PC-9 (cell line): Measurements from ENCODE around the gene ACTR3. TPM values are rescaled to one million over a fixed set of nuclear protein-coding genes. Genes with fewer than 3 reads are reported as not detected.
"Not testable (repeated sequence)": the region's sequence is repeated elsewhere in the genome, so short reads cannot be mapped to it uniquely, and the experiment has no call there.

Experiments used
- Bru-seq: library from RNA; stranded (reverse); fragments of 400-500 nt; gene quantifications from one replicate; lab custom pipeline; 2021; lab: Mats Ljungman, UMichigan
- BruChase-seq, 2 experiments: library from RNA; stranded (reverse); fragments of 400-500 nt; gene quantifications; one replicate each; lab custom pipeline; 2021; lab: Mats Ljungman, UMichigan
- BruUV-seq: library from RNA; stranded (reverse); fragments of 400-500 nt; replicated peaks from 2 replicates; lab custom pipeline; 2021; lab: Mats Ljungman, UMichigan
- CTCF ChIA-PET: fragments of 300-600 bp; sonication (Branson Sonifier 250); formaldehyde crosslinking; loops from one replicate; lab custom pipeline; 2022; ENCODE audit warnings: antibody characterized with exemption; lab: Charles Lee
- POLR2A ChIA-PET: fragments of 300-600 bp; sonication (Branson Sonifier 250); formaldehyde crosslinking; loops from one replicate; lab custom pipeline; 2022; ENCODE audit warnings: antibody characterized with exemption; ENCODE audit not compliant: unreplicated experiment; lab: Charles Lee
- DNase-seq, 2 experiments: peaks; one replicate each; pipeline versions ENCODE4 v3.0.0 to v3.0.0-alpha.2; 2015 to 2022; ENCODE audit warnings: mixed read lengths in 1 of 2
- H2AFZ ChIP-seq: fragments of 200-600 bp; sonication (generic); 2 replicates; pipeline ENCODE4 v1.8.1; 2017; ENCODE audit warnings: antibody characterized with exemption
- H3F3A ChIP-seq: fragments of 200-600 bp; sonication (generic); 2 replicates; pipeline ENCODE4 v1.8.1; 2017; ENCODE audit warnings: antibody characterized with exemption, mild to moderate bottlenecking, low read depth; ENCODE audit not compliant: insufficient read depth
- H3K27ac ChIP-seq: fragments of 200-600 bp; sonication (generic); 2 replicates; pipeline ENCODE4 v1.6.1; 2016; ENCODE audit warnings: mixed run types
- H3K27me3 ChIP-seq: fragments of 200-600 bp; sonication (generic); 2 replicates; pipeline ENCODE4 v1.6.1; 2016; ENCODE audit warnings: low read depth, mixed run types; ENCODE audit not compliant: insufficient read depth
- H3K36me3 ChIP-seq: fragments of 200-600 bp; sonication (generic); 2 replicates; pipeline ENCODE4 v1.6.1; 2016; ENCODE audit warnings: low read depth, mixed run types
- H3K4me1 ChIP-seq: fragments of 200-600 bp; sonication (generic); replicated peaks from 2 replicates; pipeline ENCODE4 v1.6.1; 2016; ENCODE audit warnings: mixed run types; ENCODE audit not compliant: insufficient read depth
- H3K4me2 ChIP-seq: fragments of 200-600 bp; sonication (generic); 2 replicates; pipeline ENCODE4 v1.6.1; 2017; ENCODE audit warnings: mixed run types
- H3K4me3 ChIP-seq: fragments of 200-600 bp; sonication (generic); 2 replicates; pipeline ENCODE4 v1.6.1; 2016; ENCODE audit warnings: mixed run types
- H3K79me2 ChIP-seq: fragments of 200-600 bp; sonication (generic); 2 replicates; pipeline ENCODE4 v1.6.1; 2017; ENCODE audit warnings: low read depth, mixed run types
- H3K9me2 ChIP-seq: fragments of 200-600 bp; sonication (generic); 2 replicates; pipeline ENCODE4 v1.8.1; 2017; ENCODE audit warnings: mild to moderate bottlenecking; ENCODE audit not compliant: insufficient read depth
- H3K9me3 ChIP-seq: fragments of 200-600 bp; sonication (generic); 2 replicates; pipeline ENCODE4 v1.8.1; 2016; ENCODE audit warnings: low read depth; ENCODE audit not compliant: insufficient read depth
- H4K20me1 ChIP-seq: fragments of 200-600 bp; sonication (generic); 2 replicates; pipeline ENCODE4 v1.8.1; 2017; ENCODE audit not compliant: insufficient read depth
- EZH2 ChIP-seq: fragments of 200-600 bp; sonication (generic); IDR thresholded peaks from 2 replicates; pipeline ENCODE4 v1.8.0; 2017; ENCODE audit warnings: antibody characterized with exemption, low read depth
- intact Hi-C: fragments of 100-400 bp; cut with micrococcal nuclease; formaldehyde crosslinking; loops from one replicate; pipeline ENCODE4 v1.10.0; 2022; ENCODE audit not compliant: unreplicated experiment
- long read RNA-seq: library from polyadenylated mRNA; stranded (forward); transcript quantifications from one replicate; pipeline ENCODE4 v2.0.0, GENCODE V29; 2022
- total RNA-seq: library from RNA; stranded (reverse); gene quantifications from 2 replicates; pipeline ENCODE4 v1.2.3, GENCODE V29; 2021
- TF ChIP-seq, protein P1 (sequence below): fragments of 200-600 bp; sonication (generic); conservative IDR thresholded peaks from 2 replicates; pipeline ENCODE4 v1.6.1; 2017; ENCODE audit warnings: mixed run types, antibody characterized with exemption, mild to moderate bottlenecking, moderate library complexity

ACTR3 gene
- 220 and 222 TPM in 2 replicates for total RNA-seq
- percentile 98 among the genes with signal in this experiment for Bru-seq, nascent RNA
- BruChase-seq, experiment 1, labeled RNA remaining after a 2-hour chase = percentile 95 among the genes with signal in this experiment
- BruChase-seq, experiment 2, labeled RNA remaining after a 6-hour chase = percentile 95 among the genes with signal in this experiment
- long read RNA-seq, full-length matches to known transcripts = 331 of 361 reads
- long read RNA-seq, partial matches to known transcripts = 8 of 361 reads
- long read RNA-seq, other reads (novel, unspliced or antisense) = 22 of 361 reads

GRCh38 chr2:113889471-113890252, at the start of gene ACTR3:
Gene ACTR3, plus strand, starts transcription at chr2:113890089. Its CDS starts 191 bp downstream, at chr2:113890280.
- no peak for TF ChIP-seq EZH2
- TF ChIP-seq, protein P1, sequence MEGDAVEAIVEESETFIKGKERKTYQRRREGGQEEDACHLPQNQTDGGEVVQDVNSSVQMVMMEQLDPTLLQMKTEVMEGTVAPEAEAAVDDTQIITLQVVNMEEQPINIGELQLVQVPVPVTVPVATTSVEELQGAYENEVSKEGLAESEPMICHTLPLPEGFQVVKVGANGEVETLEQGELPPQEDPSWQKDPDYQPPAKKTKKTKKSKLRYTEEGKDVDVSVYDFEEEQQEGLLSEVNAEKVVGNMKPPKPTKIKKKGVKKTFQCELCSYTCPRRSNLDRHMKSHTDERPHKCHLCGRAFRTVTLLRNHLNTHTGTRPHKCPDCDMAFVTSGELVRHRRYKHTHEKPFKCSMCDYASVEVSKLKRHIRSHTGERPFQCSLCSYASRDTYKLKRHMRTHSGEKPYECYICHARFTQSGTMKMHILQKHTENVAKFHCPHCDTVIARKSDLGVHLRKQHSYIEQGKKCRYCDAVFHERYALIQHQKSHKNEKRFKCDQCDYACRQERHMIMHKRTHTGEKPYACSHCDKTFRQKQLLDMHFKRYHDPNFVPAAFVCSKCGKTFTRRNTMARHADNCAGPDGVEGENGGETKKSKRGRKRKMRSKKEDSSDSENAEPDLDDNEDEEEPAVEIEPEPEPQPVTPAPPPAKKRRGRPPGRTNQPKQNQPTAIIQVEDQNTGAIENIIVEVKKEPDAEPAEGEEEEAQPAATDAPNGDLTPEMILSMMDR = no peak
- DNase-seq = peak; percentile 94 to 98
- Histone ChIP-seq H3K36me3 (peaks cover 15% of the 10 kb centered on the region), H3K27ac (peak within 1 kb of the TSS; percentile 83), H3K4me3 (peak within 1 kb of the TSS; percentile 88), H3K4me2 (peak within 1 kb of the TSS; percentile 86), H2AFZ (peak within 1 kb of the TSS; percentile 77), H3K9me2 (no peaks in the 10 kb centered on the region), H3K4me1 (peaks cover 56% of the 10 kb centered on the region), H3K79me2 (peaks cover 64% of the 10 kb centered on the region), H4K20me1 (no peaks in the 10 kb centered on the region), H3K9me3 (no peaks in the 10 kb centered on the region), H3K27me3 (no peaks in the 10 kb centered on the region), H3F3A (peaks cover 28% of the 10 kb centered on the region)
- ChIA-PET CTCF (interaction anchor here (0.9 kb wide), 1 partner anchor 13 kb away, joined by 3 read pairs; no protein-coding TSS in a partner anchor), POLR2A (interaction anchor here (0.6 to 0.7 kb wide), 2 partner anchors 59 to 70 kb away, joined by 3 read pairs; no protein-coding TSS in a partner anchor)
- intact Hi-C loops = loop anchor here (1.0 to 5.0 kb wide), 4 partner anchors 13 to 133 kb away; partner anchors contain the start of gene SLC35F5
- BruUV-seq = no TSS peak

DNA sequence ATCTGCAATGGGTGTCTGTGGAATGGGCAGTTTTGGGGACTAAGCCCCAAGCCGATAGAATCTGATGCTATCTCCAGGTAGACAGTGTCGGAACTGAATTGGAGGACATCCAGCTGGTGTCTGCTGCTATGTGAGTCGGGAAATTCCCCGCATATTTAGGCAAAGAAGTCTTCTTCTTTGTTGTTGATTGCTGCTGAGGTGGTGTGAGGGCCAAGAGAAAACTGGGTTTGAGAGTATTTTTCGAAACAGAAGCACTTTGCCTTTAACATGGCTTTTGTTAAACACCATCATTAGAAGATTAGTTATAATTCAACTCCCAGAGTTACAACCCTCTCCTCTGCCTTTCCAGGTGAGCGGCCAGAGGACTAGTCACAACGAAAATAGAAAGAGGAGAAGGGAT, 49.4 kb upstream of the ACTR3 start:
- no TSS peak for BruUV-seq
- TF ChIP-seq EZH2 = no peak
- TF ChIP-seq, protein P1 = no peak
- H3K4me2 ChIP-seq = no peak overlapping the region
- no peaks in the 10 kb centered on the region for H3K4me1 ChIP-seq
- no peaks in the 10 kb centered on the region for H3K27me3 ChIP-seq
- no peaks in the 10 kb centered on the region for H4K20me1 ChIP-seq
- DNase-seq = no peak
- H3K9me3 ChIP-seq = no peaks in the 10 kb centered on the region
- H3K9me2 ChIP-seq = no peaks in the 10 kb centered on the region
- H3K4me3 ChIP-seq = no peak overlapping the region
- no peaks in the 10 kb centered on the region for H3K79me2 ChIP-seq
- CTCF ChIA-PET = no interaction called here
- POLR2A ChIA-PET = no interaction called here
- H3F3A ChIP-seq = no peaks in the 10 kb centered on the region
- no peak overlapping the region for H2AFZ ChIP-seq
- H3K36me3 ChIP-seq = no peaks in the 10 kb centered on the region
- H3K27ac ChIP-seq = no peak overlapping the region
- intact Hi-C loops = no loop called here

- no peaks in the 10 kb centered on the region for H3K9me3 ChIP-seq
- CTCF ChIA-PET = no interaction called here
Observed at GRCh38 chr2:113842919-113843736, 46.8 kb upstream of the ACTR3 start.

DNA sequence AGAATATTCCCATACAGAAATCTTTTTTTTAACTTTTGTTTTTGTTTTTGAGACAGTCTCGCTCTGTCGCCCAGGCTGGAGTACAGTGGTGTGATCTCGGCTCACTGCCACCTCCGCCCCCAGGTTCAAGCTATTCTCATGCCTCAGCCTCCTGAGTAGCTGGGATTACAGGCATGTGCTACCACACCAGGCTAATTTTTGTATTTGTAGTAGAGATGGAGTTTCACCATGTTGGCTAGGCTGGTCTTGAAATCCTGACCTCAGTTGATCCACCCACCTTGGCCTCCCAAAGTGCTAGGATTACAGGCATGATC, 46.2 kb upstream of the ACTR3 start:
- H3K27ac ChIP-seq, H3K79me2 ChIP-seq, CTCF ChIA-PET, DNase-seq, H3K36me3 ChIP-seq, H3F3A ChIP-seq, H2AFZ ChIP-seq, H3K4me3 ChIP-seq, H3K9me2 ChIP-seq, H3K9me3 ChIP-seq, H3K4me1 ChIP-seq, H4K20me1 ChIP-seq, H3K27me3 ChIP-seq, intact Hi-C loops, H3K4me2 ChIP-seq, POLR2A ChIA-PET, BruUV-seq: not testable (repeated sequence)

More at GRCh38 chr2:113842919-113843736, 46.8 kb upstream of the ACTR3 start:
- Histone ChIP-seq H3K4me2 (no peak overlapping the region), H4K20me1 (no peaks in the 10 kb centered on the region), H3K4me1 (no peaks in the 10 kb centered on the region), H3K9me2 (no peaks in the 10 kb centered on the region), H3K36me3 (no peaks in the 10 kb centered on the region), H3K27ac (no peak overlapping the region), H3K4me3 (no peak overlapping the region), H3F3A (no peaks in the 10 kb centered on the region), H2AFZ (no peak overlapping the region), H3K79me2 (no peaks in the 10 kb centered on the region), H3K27me3 (no peaks in the 10 kb centered on the region)
- intact Hi-C loops = no loop called here
- TF ChIP-seq, protein P1 = no peak
- no peak for TF ChIP-seq EZH2
- DNase-seq = no peak
- POLR2A ChIA-PET = no interaction called here
- BruUV-seq = no TSS peak
